Superior temporal gyrus (tissue), 1 donor: ENCODE results near the gene PRELID1.
"Not testable (repeated sequence)": the region's sequence is repeated elsewhere in the genome, so short reads cannot be mapped to it uniquely, and the experiment has no call there.

Experiments
- DNase-seq: peaks from one replicate; pipeline ENCODE4 v3.0.0-alpha.2; 2016; ENCODE audit errors: extremely low spot score

PRELID1 gene, protein sequence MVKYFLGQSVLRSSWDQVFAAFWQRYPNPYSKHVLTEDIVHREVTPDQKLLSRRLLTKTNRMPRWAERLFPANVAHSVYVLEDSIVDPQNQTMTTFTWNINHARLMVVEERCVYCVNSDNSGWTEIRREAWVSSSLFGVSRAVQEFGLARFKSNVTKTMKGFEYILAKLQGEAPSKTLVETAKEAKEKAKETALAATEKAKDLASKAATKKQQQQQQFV

DNA sequence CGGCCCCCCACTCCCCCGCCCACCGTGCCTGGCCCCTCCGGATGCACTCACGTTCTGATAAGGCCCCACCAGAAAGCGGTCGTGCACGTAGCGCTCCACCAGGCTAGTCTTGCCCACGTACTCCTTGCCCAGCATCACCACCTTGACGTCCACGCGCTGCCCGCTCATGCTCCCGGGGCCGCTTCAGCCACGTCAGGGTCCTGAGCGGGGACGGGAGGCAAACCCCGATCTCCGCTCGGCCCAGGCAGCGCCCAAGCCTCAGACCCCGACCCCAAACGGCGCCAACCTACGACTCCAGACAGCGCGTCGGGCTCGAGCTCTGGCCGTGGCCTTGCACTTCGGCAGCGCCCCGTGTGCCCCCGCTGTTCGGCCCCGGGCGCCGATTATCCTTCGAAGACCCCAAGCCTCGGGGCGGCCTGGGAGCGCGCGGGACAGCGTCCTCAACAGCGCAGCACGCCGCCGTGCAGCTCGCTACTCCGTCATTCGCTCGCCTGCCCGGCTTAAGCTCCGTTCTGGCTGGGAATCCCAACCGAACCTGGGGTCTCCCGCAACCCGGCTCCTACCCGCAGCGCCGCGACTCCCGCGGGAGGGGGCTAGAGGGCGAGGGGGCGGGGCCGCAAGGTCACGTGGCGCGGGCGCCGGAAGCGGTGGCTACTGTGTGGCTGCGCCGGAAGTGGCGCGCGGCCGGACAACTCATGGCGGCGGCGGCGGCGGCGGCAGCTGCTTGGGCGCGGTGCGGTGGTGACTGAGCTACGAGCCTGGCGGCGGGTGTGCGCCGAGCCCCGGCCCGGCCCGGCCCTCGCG is at the start of gene PRELID1, which contains the start of gene RAB24:
Gene PRELID1, plus strand, starts transcription at position 679 of the 804 bp plus-strand sequence. CDS start 187 bp downstream, outside the sequence.
Gene RAB24, minus strand, starts transcription at position 599 of the 804 bp plus-strand sequence. Its CDS starts 431 bp downstream, at position 168.
- peak; percentile 86 for DNase-seq

DNA sequence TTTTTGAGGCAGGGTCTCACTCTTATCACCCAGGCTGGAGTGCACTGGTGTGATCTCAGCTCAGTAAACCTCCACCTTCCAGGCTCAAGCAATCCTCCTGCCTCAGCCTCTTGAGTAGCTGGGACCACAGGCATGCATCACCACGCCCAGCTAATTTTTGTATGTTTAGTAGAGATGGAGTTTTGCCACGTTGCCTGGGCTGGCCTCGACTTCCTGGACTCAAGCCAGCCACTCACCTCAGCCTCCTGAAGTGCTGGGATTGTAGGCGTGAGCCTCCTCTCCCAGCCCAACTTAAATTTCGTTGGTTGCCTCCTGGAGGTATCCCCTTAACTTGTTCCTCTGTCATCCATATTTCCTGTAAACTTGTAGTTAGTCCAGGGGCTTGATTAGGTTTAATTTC is 47.3 kb upstream of the PRELID1 start:
- no peak for DNase-seq

DNA sequence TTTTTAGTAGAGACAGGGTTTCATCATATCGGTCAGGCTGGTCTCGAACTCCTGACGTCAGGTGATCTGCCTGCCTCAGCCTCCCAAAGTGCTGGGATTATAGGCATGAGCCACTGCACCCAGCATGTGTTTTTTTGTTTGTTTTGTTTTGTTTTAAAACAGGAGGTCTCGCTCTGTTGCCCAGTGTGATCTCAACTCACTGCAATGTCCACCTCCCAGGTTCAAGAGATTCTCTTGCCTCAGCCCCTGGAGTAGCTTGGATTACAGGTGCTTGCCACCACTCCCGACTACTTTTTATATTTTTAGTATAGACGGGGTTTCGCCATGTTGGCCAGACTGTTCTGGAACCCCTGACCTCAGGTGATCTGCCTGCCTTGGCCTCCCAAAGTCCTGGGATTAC is 44.9 kb upstream of the PRELID1 start:
- not testable (repeated sequence) for DNase-seq

DNA sequence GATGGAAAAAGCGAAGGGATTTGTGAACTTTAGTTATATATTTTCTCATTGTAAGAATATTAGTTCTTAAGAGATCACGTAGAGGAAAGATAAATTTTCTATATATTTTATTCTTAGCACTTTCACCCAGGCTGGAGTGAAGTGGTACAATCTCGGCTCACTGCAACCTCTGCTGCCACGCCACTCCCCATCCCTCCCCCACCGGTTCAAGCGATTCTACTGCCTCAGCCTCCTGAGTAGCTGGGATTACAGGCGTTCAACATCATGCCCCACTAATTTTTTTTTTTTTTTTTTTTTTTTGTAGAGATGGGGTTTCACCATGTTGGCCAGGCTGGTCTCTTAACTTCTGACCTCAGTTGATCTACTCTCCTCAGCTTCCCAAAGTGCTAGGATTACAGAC is 42.6 kb upstream of the PRELID1 start:
- no peak for DNase-seq

DNA sequence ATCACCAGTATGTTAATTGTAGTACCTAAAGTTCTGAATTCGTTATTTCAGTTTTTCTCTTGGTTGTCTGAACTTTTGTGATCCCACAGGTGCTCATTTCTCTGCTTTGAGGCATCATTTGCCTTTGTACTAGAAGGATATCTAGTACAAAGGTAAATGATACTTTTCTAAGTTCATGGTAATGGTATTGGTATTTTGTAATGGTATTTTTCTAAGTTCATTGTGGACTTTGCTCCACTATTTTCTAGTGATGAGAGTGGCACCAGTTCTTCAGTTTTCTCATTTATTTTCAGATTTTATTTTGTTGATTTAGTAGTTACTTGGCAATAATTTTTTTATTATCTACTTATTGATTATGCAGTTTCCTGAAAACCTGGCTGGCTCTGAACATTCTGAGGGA is 42.1 kb upstream of the PRELID1 start:
- no peak for DNase-seq

DNA sequence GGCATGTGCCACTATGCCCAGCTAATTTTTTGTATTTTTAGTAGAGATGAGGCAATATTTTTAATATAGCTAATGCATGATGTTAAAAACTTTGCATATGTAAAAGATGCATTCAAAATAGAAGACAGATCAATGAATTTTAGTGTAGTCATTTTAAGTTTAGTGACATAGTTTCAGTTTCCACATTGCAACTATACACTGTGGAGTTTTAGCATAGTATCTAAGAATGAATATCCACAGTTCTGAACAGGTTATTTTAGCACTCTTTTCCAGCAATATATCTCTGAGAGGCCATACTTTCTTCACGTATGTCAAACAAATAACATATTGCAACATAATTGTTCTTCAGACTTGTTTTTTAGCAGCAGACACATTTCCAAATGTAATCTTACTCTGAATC is 39.4 kb upstream of the PRELID1 start:
- no peak for DNase-seq

DNA sequence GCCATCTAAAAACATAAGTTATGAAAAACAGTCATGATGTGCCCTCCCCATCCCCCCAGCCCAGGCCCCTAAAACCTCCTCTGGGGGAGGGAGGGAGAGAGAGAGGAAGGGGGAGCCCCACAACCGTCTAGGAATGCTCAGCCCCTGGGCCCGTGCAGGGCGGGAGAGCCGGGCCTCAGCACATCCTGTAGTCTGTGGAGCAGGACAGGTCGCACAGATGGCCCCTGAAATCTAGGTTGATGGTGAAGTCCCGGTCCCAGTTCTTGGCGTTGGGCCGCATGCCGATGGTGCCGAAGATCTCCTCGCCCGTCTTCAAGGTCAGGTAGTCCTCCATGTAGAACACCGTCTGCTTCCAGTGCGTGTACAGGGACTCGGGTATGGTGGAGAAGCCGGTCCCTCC is 38.2 kb upstream of the PRELID1 start:
- DNase-seq, result no peak

DNA sequence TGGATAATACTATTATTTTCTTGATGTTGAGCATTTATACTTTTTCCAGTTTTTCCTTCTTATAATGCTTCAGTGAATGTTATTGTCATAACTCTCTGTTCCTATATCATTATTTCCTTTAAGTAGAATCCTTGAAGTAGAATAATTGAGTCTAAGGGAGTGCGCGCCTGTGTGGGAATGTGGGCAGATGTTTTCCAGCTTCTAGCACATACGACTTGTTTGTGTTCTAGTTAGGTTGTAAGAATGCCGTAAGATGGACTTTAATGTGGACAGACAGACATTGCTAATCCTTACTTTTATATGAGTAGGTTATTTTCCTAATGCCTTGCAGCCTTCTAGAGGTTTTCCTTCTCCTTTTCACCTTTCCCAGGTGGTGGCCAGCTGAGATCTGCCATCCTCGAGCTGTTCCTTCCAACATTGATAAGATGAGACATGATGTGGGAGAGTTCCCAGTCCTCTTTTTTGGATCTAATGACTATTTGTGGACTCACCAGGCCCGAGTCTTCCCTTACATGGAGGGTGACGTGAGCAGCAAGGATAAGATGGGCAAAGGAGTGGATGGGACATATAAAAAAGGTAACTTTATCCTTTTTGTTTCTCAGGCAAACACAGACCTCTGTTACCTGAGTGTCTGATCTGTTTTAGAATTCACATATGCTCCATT is 34.2 kb upstream of the PRELID1 start:
- DNase-seq, result no peak

DNA sequence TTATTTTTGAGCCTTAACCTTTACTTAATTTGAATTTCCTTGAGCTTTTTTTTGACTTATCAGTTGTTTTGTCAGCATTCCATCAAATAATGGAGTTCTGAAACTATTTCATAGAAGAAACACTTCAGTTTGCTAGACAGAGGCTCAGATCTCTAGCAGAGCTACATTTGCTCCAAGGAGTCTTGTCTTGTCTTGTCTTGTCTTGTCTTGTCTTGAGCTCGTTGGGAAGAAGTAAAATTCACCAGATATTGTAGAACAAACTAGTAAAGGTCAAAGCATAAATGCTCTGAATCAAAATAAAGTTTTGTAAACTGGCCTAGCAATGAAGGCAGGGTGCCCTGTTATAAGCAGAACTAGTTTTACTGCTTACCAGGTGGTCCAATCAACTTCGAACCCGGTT is 33.6 kb upstream of the PRELID1 start:
- no peak for DNase-seq

DNA sequence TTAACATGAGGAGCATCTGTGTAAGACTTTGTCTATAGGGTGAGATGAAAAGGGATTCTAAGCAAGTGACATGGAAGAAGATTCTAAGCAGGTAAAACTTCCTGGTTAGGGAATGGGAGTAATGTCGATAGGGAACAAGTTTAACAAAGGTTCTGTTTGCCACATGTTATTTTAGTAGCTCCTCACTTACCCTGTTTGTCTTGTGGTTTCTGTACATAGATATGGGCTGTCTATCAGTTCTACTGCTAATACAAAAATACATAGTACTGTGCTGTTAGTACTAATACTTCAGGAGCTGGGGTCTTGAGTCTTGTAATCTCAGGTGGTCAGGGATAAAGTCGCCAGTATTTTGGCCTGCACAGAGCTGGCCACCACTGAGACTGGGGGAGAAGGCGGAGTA is 32.9 kb upstream of the PRELID1 start:
- DNase-seq, result no peak

DNA sequence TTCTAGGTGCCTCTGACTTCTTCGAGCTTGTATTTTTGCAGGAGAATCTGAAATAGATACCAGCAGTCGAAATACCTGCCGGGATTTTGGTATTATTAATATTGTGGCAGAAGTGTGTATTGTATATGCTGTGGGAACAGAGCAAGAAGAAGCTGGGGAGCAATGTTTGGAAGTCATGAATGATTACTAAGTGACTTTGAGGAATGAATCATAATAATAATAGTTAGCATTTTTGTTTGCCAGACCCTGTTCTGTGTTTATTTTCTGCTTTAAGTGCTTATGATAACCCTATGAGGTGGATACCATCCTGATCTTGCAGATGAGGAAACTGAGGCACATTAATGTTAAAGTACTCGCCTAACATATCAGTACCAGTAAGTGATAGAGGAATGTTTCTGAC is 32.5 kb upstream of the PRELID1 start:
- no peak for DNase-seq

DNA sequence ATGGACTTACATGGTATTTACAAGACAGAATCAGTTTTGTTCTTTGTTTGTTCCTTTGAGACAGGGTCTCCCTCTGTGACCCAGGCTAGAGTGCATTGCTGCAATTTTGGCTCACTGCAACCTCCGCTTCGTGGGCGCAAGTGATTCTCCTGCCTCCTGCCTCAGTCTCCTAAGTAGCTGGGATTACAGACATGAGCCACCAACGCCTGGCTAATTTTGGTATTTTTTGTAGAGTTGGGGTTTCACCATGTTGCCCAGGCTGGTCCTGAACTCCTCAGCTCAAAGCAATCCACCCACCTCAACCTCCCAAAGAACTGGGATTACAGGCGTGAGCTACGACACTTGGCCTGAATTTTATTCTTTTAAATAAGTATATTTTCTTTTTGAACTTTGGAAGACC is 27.7 kb upstream of the PRELID1 start:
- DNase-seq, result no peak

DNA sequence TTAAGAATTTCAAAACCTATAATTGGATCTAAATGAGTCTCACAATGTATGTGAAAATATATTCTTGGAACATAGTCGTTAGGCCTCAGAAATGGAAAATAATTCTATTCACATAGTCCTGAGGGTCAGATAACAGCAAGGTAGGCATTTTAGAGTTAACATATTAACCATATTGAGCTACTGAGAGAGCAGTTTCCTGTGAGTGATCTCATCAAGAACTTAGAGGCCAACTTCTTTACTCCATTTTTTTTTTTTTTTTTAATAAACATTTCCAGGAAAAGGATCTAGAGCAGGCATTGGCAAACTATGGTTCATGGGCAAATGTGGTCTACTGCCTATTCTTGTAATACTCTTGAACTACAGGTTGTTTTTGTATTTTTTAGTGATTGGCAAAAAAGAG is 26.7 kb upstream of the PRELID1 start:
- DNase-seq, result no peak

DNA sequence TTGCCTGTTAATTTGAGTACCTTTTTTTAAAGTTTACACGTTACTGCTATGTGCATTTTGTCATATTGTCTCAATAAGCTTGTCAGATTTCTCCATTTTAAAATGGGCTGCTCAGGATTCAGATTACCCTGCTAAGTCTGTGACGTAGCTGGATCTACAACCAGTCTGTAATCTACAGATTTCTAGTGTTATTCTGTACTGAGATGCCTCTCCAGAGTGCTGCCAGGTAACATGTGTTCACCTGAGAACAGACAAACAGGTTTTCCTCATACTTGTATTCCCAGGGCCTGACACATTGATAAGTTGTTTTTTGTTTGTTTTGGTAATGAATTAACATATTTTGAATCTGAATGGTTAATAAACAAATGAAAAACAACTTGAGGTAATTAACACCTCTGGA is 15.4 kb upstream of the PRELID1 start:
- DNase-seq, result no peak

DNA sequence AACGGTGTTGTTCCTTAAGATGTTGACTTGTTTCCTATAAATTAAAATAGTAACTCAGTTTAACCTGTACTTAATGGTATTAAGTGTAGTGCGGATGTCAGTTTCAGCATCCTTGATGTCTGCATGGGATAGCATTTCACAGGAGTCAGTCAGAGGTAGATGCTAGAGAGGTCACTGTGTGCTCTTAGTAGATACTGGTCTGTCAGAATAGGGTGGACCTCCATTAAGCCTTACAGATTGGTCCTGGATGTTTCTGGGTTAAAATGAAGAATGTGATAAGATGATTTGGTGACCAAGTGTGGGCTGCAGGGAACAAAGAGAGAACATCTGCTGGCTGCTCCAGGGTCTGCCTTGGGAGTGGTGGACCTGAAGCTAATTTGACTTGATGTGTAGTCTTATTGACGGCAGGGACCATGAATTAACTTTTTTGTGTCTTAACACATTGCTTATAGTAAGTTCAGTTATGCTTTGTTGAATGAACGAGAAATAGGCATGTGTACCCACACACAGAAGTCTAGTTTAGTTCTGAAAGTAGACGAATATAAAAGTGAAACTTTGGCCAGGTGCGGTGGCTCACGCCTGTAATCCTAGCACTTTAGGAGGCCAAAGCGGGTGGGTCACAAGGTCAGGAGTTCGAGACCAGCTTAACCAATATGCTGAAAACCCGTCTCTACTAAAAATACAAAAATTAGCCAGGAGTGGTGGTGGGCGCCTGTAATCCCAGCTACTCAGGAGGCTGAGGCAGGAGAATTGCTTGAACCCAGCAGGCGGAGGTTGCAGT is 12.6 kb upstream of the PRELID1 start:
- DNase-seq, result no peak

DNA sequence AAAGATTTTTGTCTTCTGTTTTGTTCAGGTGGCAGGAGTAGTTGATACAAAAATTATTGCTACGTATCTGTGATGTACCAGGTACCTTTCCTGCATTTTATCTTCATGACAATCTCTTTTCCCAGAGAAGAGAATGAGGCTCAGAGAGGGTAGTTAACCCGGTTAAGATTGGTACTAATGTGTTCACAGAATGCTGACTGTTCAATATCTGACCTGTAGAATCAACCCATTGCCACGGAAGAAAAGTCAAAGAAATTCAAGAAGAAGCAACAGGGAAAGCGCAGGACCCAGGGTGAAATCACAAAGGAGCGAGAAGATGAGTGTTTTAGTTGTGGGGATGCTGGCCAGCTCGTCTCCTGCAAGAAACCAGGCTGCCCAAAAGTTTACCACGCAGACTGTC is 11.9 kb upstream of the PRELID1 start:
- no peak for DNase-seq

DNA sequence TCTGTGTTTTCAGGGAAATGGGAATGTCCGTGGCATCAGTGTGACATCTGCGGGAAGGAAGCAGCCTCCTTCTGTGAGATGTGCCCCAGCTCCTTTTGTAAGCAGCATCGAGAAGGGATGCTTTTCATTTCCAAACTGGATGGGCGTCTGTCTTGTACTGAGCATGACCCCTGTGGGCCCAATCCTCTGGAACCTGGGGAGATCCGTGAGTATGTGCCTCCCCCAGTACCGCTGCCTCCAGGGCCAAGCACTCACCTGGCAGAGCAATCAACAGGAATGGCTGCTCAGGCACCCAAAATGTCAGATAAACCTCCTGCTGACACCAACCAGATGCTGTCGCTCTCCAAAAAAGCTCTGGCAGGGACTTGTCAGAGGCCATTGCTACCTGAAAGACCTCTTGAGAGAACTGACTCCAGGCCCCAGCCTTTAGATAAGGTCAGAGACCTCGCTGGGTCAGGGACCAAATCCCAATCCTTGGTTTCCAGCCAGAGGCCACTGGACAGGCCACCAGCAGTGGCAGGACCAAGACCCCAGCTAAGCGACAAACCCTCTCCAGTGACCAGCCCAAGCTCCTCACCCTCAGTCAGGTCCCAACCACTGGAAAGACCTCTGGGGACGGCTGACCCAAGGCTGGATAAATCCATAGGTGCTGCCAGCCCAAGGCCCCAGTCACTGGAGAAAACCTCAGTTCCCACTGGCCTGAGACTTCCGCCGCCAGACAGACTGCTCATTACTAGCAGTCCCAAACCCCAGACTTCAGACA is 9.6 kb upstream of the PRELID1 start:
- DNase-seq, result no peak

DNA sequence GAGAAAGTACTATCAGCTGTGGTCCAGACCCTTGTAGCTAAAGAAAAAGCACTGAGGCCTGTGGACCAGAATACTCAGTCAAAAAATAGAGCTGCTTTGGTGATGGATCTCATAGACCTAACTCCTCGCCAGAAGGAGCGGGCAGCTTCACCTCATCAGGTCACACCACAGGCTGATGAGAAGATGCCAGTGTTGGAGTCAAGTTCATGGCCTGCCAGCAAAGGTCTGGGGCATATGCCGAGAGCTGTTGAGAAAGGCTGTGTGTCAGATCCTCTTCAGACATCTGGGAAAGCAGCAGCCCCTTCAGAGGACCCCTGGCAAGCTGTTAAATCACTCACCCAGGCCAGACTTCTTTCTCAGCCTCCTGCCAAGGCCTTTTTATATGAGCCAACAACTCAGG is 9.0 kb upstream of the PRELID1 start:
- no peak for DNase-seq

DNA sequence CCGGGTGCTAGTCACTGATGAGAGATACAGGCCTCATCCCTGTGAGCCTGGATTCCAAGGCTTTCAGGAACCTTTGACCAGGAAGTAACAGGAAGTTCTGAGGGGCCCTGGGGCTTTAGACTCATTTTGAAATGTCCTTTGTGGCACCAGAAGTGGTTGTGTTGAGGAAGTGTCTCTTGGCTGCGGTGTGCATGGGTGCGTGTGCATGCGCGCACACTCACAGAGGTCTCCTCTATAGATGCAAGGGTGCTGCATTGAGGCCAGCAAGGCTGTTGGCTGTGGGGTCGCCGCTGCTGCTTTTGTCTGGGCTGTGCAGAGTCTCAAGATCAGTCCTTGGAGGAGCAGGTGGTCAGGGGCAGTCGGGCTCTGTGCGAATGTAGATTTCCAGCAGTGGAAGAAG is 7.7 kb upstream of the PRELID1 start:
- no peak for DNase-seq

DNA sequence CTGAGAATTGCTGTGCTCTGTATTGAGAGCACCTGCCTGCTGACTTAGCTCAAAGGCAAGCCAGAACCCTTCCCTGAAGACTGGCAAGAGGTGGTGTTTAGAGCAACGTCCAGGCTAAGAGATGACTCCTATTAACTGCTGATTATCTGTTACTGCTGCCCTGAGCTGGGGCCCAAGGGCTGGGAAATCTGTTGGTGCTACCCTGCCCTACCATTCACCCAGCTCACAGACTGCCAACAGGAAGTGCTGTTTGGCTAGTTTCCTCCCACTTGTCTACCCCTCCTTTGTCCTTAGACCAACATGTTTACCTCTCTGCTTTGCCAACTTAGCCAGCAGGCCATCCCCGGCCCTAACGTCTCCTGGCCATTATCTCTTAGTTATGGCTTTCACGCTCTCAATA is 7.0 kb upstream of the PRELID1 start:
- no peak for DNase-seq

DNA sequence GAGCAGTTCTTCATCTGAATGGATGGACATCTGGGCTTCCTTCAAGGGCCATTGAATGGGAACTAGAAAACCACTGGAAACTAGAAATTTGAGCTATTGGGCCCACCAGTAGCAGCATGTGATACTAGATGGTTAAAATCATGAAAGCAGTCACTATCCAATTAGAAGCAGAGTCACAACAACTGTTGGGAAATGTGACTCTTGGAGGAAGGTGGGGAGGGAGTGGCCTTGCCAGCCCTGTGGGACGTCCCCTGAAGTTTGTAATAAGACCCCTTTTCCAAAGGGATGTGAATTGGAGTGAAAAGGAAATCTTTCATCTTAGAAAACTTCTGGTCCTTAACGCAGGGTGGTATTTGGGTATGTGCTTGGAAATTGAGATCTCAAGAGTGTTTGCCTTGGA is 5.7 kb upstream of the PRELID1 start:
- DNase-seq, result no peak
